GM15510 (cell line): ENCODE data around the gene NAB2.
A peak's percentile ranks its signal among the peaks of the same experiment; 100 is the strongest.

Experiments used
- POLR2A ChIP-seq: IDR thresholded peaks from 3 replicates; pipeline ENCODE4 v1.6.1; 2011; ENCODE audit warnings: borderline replicate concordance; ENCODE audit not compliant: insufficient read length; ENCODE audit errors: extremely low read depth

The NAB2 gene

DNA sequence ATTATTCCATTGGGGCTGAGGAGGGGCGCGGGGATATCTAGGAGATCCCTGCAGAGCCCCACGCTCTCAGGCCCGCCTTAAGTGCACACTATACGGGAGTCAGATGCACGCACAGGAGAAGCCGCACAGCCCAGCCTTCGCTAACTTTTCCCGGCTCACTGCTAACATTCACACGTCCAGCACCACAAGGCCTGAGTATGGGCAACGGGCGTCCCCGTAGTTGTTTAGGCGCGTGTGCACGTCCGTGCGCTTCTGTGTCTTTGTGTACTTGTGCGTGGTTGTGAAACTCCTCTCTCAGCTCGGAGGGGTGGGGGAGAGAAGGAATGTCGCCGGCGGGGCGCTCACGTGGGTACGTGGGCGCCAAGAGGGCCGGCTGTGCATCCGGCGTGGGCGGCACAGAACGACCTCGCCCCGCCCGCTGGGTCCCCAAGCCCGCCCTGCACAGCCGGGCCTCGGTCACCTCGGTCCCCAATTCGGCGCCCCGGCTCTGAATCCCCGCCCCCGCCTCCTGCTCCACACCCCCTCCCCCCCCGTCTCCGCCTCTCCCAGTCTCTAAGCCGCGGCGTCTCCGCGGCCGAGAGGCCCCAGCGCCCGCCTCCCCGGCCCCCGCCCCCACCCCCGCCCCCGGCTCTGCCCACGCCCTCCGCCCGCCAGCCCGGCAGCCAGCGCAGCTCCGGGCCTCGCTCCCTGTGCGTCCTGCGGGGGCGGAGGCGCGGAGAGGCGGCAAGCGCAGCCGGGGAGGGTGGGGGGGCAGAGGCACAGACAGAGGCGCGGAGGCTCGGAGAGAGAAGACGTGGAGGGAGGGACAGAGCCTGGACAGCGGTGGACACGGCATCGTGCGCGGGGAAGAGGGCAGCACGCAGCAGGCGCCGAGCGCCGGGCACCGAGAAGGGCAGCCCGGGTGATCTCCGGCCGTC lies at the start of gene NAB2:
Gene NAB2, plus strand, starts transcription at position 761 of the 917 bp plus-strand sequence. CDS start 158 bp downstream, outside the sequence.
- peak; percentile 56 for TF ChIP-seq POLR2A

- no peak for TF ChIP-seq POLR2A
These were observed 48.7 kb upstream of the NAB2 start for GRCh38 chr12:57040211-57040610.

DNA sequence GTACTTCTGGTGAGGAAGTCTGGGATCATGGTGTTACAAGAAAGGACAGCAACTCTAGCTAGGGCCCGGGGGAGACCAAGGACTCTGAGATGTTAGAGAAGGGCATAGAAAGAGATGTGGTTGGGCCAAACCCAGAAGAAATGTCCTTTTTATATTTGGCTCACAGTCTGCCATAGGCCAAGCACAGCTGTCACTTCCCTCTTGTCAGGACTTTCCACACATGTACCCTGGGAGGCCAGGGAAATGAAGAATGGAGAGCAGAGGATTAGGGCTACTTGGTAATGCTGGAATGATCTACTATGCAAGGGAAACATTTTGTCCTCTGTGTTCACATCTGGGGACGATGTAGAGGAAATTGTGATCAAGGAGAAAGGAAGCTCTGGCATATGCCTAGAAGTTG lies 48.2 kb upstream of the NAB2 start:
- no peak for TF ChIP-seq POLR2A

DNA sequence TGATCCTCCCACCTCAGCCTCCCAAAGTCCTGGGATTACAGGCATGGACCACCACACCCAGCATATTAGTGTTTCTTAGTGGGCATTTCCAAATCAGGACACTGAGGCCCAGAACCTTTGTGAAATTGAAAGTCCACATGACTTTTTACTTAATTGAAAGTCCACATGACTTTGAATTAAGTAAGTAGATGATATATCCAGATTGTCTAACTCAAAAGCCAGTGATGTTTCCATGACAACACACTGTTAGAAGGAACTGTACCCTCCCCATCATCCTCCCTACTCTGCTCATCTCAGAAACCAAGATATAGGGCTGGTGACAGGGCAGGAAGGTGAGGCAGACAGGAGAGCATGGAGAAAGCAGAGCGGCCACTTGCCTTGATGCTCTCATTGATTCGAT lies 46.2 kb upstream of the NAB2 start:
- TF ChIP-seq POLR2A = no peak

- TF ChIP-seq POLR2A = no peak
These were observed 44.4 kb upstream of the NAB2 start for GRCh38 chr12:57044468-57044867.

- no peak for TF ChIP-seq POLR2A
These were observed 44.0 kb upstream of the NAB2 start for GRCh38 chr12:57044889-57045288.

- no peak for TF ChIP-seq POLR2A
These were observed 42.7 kb upstream of the NAB2 start for GRCh38 chr12:57046086-57046791.

GRCh38 chr12:57046947-57047890 lies 41.7 kb upstream of the NAB2 start:
- no peak for TF ChIP-seq POLR2A

- no peak for TF ChIP-seq POLR2A
These were observed 40.9 kb upstream of the NAB2 start for GRCh38 chr12:57047981-57048380.

DNA sequence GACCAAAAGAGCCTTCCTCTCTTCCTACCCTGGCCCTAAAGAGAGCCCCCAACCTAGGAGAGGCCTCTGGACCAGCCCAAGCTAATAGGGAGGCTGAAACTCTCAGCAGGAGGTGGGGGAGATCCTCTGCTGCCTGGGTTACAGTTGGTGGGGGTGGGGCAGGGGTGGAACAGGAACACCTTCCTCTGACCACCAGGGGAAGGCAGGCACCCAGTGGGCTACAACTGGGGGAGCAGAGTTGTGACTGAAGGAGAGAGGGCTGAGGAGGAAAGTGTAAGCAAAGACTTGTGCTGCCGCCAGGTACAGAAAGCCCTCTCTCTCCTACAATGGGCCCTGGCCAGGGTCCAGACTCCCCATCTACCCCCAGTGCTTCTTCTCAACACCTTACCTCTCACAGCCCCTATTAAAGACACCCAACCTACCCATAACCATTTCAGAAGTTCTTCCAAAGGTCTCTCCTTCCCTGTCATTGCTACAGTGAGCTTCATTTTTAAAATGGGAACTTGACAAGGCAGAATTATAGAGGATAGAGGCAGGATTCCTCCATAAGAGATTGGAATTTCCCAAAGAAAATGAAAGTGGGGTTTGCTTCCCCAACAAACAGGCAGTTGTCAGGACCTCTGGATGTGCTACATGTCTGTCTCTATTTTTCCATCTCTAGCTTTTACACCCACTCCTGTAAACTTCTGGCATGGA lies 40.3 kb upstream of the NAB2 start:
- TF ChIP-seq POLR2A = no peak

- no peak for TF ChIP-seq POLR2A
These were observed 39.8 kb upstream of the NAB2 start for GRCh38 chr12:57049119-57049446.

DNA sequence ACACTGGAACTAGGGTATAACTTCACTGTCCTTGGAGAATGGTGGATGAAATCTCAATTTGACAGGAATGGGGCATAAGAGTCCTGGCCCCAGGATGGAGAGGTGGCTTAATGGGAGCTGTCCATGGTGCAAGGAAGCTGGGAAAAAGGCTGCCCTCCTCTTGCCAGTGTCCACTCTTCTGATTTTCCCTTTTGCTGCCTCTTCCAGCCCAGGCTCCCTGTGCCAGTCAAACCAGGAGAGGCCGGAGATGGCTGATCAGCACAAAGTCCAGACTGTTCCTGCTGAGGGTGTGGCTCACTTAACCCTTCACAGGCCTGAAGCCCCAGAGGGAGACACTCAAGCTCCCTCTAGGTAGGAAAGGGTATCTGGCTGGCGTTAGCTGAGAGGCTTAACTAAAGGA lies 39.0 kb upstream of the NAB2 start, which contains the start of gene MYO1A:
Gene MYO1A, minus strand, starts transcription at position 240 of the 400 bp plus-strand sequence. CDS start 1,806 bp downstream, outside the sequence.
- no peak for TF ChIP-seq POLR2A

DNA sequence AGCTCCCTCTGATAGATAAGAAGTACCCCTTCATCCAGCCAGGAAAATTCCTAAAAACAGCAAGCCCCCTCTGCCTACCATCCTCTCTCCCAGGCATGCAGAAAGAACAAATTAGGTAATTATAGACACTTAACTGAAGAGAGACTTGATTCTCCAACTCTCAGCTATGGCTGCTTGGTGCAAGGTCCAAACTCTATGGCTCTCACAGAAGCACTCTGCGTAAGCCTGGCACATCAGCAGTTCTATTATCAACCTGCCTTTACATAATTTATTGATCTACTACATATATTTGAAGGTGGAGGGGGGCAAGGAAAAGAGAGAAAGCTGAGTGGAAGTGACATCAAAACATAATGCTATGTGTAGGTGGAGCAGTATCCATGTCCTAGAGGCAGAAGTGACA lies 37.9 kb upstream of the NAB2 start:
- no peak for TF ChIP-seq POLR2A

- TF ChIP-seq POLR2A = no peak
These were observed 33.1 kb upstream of the NAB2 start for GRCh38 chr12:57055824-57056223.
